OCI-LY1 (cell line): ENCODE data around the gene CDH23.

ENCODE experiments used
- H2AFZ ChIP-seq: fragments of 200-600 bp; sonication (generic), shearing (Covaris generic); 2 replicates; pipeline ENCODE4 v1.6.0; 2014; ENCODE audit warnings: antibody characterized with exemption, mild to moderate bottlenecking, low read length
- H3F3A ChIP-seq: fragments of 200-600 bp; sonication (generic), shearing (Covaris generic); 2 replicates; pipeline ENCODE4 v1.6.0; 2014; ENCODE audit warnings: mild to moderate bottlenecking, antibody characterized with exemption, low read length, moderate library complexity; ENCODE audit not compliant: insufficient read depth
- H3K27ac ChIP-seq: fragments of 200-600 bp; sonication (generic); 2 replicates; pipeline ENCODE4 v1.5.1; 2014; ENCODE audit warnings: low read length, mixed run types, mild to moderate bottlenecking, low read depth; ENCODE audit not compliant: poor library complexity, severe bottlenecking
- H3K27me3 ChIP-seq: fragments of 200-600 bp; sonication (generic); 2 replicates; pipeline ENCODE4 v1.6.0; 2014; ENCODE audit warnings: antibody characterized with exemption, mild to moderate bottlenecking, low read length, moderate library complexity; ENCODE audit not compliant: insufficient read depth
- H3K36me3 ChIP-seq: fragments of 200-600 bp; sonication (generic); 2 replicates; pipeline ENCODE4 v1.6.1; 2014; ENCODE audit warnings: mild to moderate bottlenecking, antibody characterized with exemption, low read length, moderate library complexity, mixed read lengths; ENCODE audit not compliant: insufficient read depth
- H3K4me1 ChIP-seq: fragments of 200-600 bp; sonication (generic); 2 replicates; pipeline ENCODE4 v1.5.1; 2014; ENCODE audit warnings: mild to moderate bottlenecking, low read length, moderate library complexity; ENCODE audit not compliant: insufficient read depth, severe bottlenecking
- H3K4me2 ChIP-seq: fragments of 200-600 bp; sonication (generic), shearing (Covaris generic); 2 replicates; pipeline ENCODE4 v1.6.1; 2014; ENCODE audit warnings: low read length
- H3K4me3 ChIP-seq: fragments of 200-600 bp; sonication (generic); 2 replicates; pipeline ENCODE4 v1.5.1; 2014; ENCODE audit warnings: low read length, low read depth, mild to moderate bottlenecking, mixed read lengths; ENCODE audit not compliant: poor library complexity, severe bottlenecking
- H3K79me2 ChIP-seq: fragments of 200-600 bp; shearing (Covaris generic); 2 replicates; pipeline ENCODE4 v1.6.1; 2016; ENCODE audit warnings: mixed run types, low read length, mixed read lengths; ENCODE audit not compliant: insufficient read depth
- H3K9ac ChIP-seq: fragments of 200-600 bp; sonication (generic), shearing (Covaris generic); 2 replicates; pipeline ENCODE4 v1.6.1; 2014; ENCODE audit warnings: mild to moderate bottlenecking, low read length, mixed read lengths
- H3K9me2 ChIP-seq: fragments of 200-600 bp; sonication (generic), shearing (Covaris generic); 2 replicates; pipeline ENCODE4 v1.6.1; 2014; ENCODE audit warnings: low read depth, mild to moderate bottlenecking, low read length, mixed read lengths
- H3K9me3 ChIP-seq: fragments of 200-600 bp; shearing (Covaris generic); 2 replicates; pipeline ENCODE4 v1.6.1; 2014; ENCODE audit warnings: low read length, mixed read lengths
- H4K20me1 ChIP-seq: fragments of 200-600 bp; sonication (generic), shearing (Covaris generic); 2 replicates; pipeline ENCODE4 v1.6.0; 2016; ENCODE audit warnings: mild to moderate bottlenecking, low read length; ENCODE audit not compliant: insufficient read depth
- CTCF ChIP-seq: fragments of 200-600 bp; sonication (generic), shearing (Covaris generic); IDR thresholded peaks from 2 replicates; pipeline ENCODE4 v1.5.1; 2017; ENCODE audit warnings: mild to moderate bottlenecking, antibody characterized with exemption, low read length, moderate library complexity, mixed read lengths
- EZH2 ChIP-seq: fragments of 200-600 bp; sonication (generic), shearing (Covaris generic); IDR thresholded peaks from 2 replicates; pipeline ENCODE4 v1.8.0; 2017; ENCODE audit warnings: borderline replicate concordance, mixed run types, mild to moderate bottlenecking, antibody characterized with exemption, low read length, moderate library complexity, mixed read lengths

The CDH23 gene

GRCh38 chr10:71353639-71354038 is 43.1 kb upstream of the CDH23 start:
- no peak overlapping the region for H3K27ac ChIP-seq
- H3K36me3 ChIP-seq = no peaks in the 10 kb centered on the region
- H3K9me2 ChIP-seq = no peaks in the 10 kb centered on the region
- H3K9ac ChIP-seq = no peak overlapping the region
- no peak overlapping the region for H3K4me3 ChIP-seq
- no peaks in the 10 kb centered on the region for H3F3A ChIP-seq
- no peak for TF ChIP-seq EZH2
- TF ChIP-seq CTCF = no peak
- H3K9me3 ChIP-seq = no peaks in the 10 kb centered on the region
- no peaks in the 10 kb centered on the region for H3K4me1 ChIP-seq
- no peaks in the 10 kb centered on the region for H3K79me2 ChIP-seq
- H3K27me3 ChIP-seq = no peaks in the 10 kb centered on the region
- H2AFZ ChIP-seq = no peak overlapping the region
- H4K20me1 ChIP-seq = no peaks in the 10 kb centered on the region
- no peak overlapping the region for H3K4me2 ChIP-seq

- Histone ChIP-seq H2AFZ (no peak overlapping the region), H3K4me3 (no peak overlapping the region), H3K27ac (no peak overlapping the region), H3K36me3 (no peaks in the 10 kb centered on the region), H3K9me3 (no peaks in the 10 kb centered on the region), H3K4me2 (no peak overlapping the region), H3K4me1 (no peaks in the 10 kb centered on the region), H4K20me1 (no peaks in the 10 kb centered on the region), H3K9me2 (no peaks in the 10 kb centered on the region), H3F3A (no peaks in the 10 kb centered on the region), H3K9ac (no peak overlapping the region), H3K79me2 (no peaks in the 10 kb centered on the region), H3K27me3 (no peaks in the 10 kb centered on the region)
- TF ChIP-seq CTCF = no peak
- TF ChIP-seq EZH2 = no peak
Observed at GRCh38 chr10:71354776-71355175, 41.9 kb upstream of the CDH23 start.

GRCh38 chr10:71355886-71356285 is 40.8 kb upstream of the CDH23 start:
- H3K27me3 ChIP-seq = no peaks in the 10 kb centered on the region
- no peak overlapping the region for H3K4me2 ChIP-seq
- no peaks in the 10 kb centered on the region for H3K9me2 ChIP-seq
- H4K20me1 ChIP-seq = no peaks in the 10 kb centered on the region
- no peaks in the 10 kb centered on the region for H3K79me2 ChIP-seq
- no peak overlapping the region for H3K9ac ChIP-seq
- no peaks in the 10 kb centered on the region for H3K9me3 ChIP-seq
- no peaks in the 10 kb centered on the region for H3K4me1 ChIP-seq
- no peaks in the 10 kb centered on the region for H3F3A ChIP-seq
- no peak overlapping the region for H2AFZ ChIP-seq
- TF ChIP-seq EZH2 = no peak
- no peak for TF ChIP-seq CTCF
- H3K4me3 ChIP-seq = no peak overlapping the region
- no peaks in the 10 kb centered on the region for H3K36me3 ChIP-seq
- no peak overlapping the region for H3K27ac ChIP-seq
